Keratinocyte (primary cell): ENCODE measurements around the gene SMR3A. TPM values are rescaled to one million over a fixed set of nuclear protein-coding genes. Genes with fewer than 3 reads are reported as not detected.

Experiments
- DNase-seq: peaks from one replicate; pipeline ENCODE4 v3.0.0-alpha.2; 2011; ENCODE audit warnings: low read depth, missing footprints, low spot score
- FAIRE-seq: peaks from 2 replicates; lab custom pipeline; 2011; peaks lifted over from hg19 to GRCh38; lab: Jason Lieb, UNC
- H2AFZ ChIP-seq: 2 replicates; pipeline ENCODE4 v1.6.0; 2012; ENCODE audit warnings: low read length, control low read depth, inconsistent platforms; ENCODE audit not compliant: control insufficient read depth
- H3K27ac ChIP-seq: 2 replicates; pipeline ENCODE4 v1.5.1; 2011; ENCODE audit warnings: low read length; ENCODE audit not compliant: control insufficient read depth, insufficient read depth
- H3K27me3 ChIP-seq: 3 replicates; pipeline ENCODE4 v1.6.0; 2011; ENCODE audit warnings: low read length; ENCODE audit not compliant: control insufficient read depth, insufficient read depth; ENCODE audit errors: extremely low read depth
- H3K36me3 ChIP-seq, 2 experiments: 2 replicates in 1 of 2; 3 replicates in 1 of 2; pipeline ENCODE4 v1.5.1; 2011; ENCODE audit warnings: low read length in 2 of 2, mild to moderate bottlenecking in 1 of 2; ENCODE audit not compliant: control insufficient read depth in 2 of 2, insufficient read depth in 2 of 2; ENCODE audit errors: extremely low read depth in 1 of 2
- H3K4me1 ChIP-seq: 3 replicates; pipeline ENCODE4 v1.5.1; 2011; ENCODE audit warnings: low read length; ENCODE audit not compliant: control insufficient read depth, insufficient read depth; ENCODE audit errors: extremely low read depth
- H3K4me2 ChIP-seq: 3 replicates; pipeline ENCODE4 v1.6.0; 2011; ENCODE audit warnings: low read depth, low read length; ENCODE audit not compliant: control insufficient read depth, insufficient read depth; ENCODE audit errors: extremely low read depth
- H3K4me3 ChIP-seq, 3 experiments: fragments of 200-600 bp in 1 of 3; sonication (generic) in 1 of 3; 2 replicates in 2 of 3; 3 replicates in 1 of 3; pipeline ENCODE4 v1.5.1; 2011 to 2016; ENCODE audit warnings: low read length in 3 of 3, mild to moderate bottlenecking in 3 of 3, control low read depth in 2 of 3, inconsistent platforms in 1 of 3, low read depth in 1 of 3, mixed read lengths in 1 of 3, mixed run types in 1 of 3, moderate library complexity in 1 of 3; ENCODE audit not compliant: control insufficient read depth in 2 of 3, insufficient read depth in 2 of 3; ENCODE audit errors: extremely low read depth in 1 of 3
- H3K79me2 ChIP-seq: 2 replicates; pipeline ENCODE4 v1.6.0; 2012; ENCODE audit warnings: low read length; ENCODE audit not compliant: control insufficient read depth, insufficient read depth
- H3K9ac ChIP-seq: 3 replicates; pipeline ENCODE4 v1.6.0; 2011; ENCODE audit warnings: low read length; ENCODE audit not compliant: control insufficient read depth, insufficient read depth; ENCODE audit errors: extremely low read depth
- H3K9me1 ChIP-seq: 3 replicates; pipeline ENCODE4 v1.6.0; 2011; ENCODE audit warnings: low read length; ENCODE audit not compliant: control insufficient read depth, insufficient read depth; ENCODE audit errors: extremely low read depth
- H3K9me3 ChIP-seq: 2 replicates; pipeline ENCODE4 v1.5.1; 2012; ENCODE audit warnings: low read depth, low read length; ENCODE audit not compliant: control insufficient read depth
- H4K20me1 ChIP-seq: 3 replicates; pipeline ENCODE4 v1.6.0; 2011; ENCODE audit warnings: low read length; ENCODE audit not compliant: control insufficient read depth, insufficient read depth; ENCODE audit errors: extremely low read depth
- CTCF ChIP-seq, 3 experiments: IDR thresholded peaks in 1 of 3; conservative IDR thresholded peaks in 1 of 3; optimal IDR thresholded peaks in 1 of 3; 2 replicates in 2 of 3; 3 replicates in 1 of 3; pipeline versions ENCODE3 to v1.5.1; 2011; ENCODE audit warnings: low read length in 3 of 3, mild to moderate bottlenecking in 3 of 3, moderate library complexity in 2 of 3, control low read depth in 1 of 3, inconsistent platforms in 1 of 3; ENCODE audit not compliant: insufficient read depth in 2 of 3; ENCODE audit errors: extremely low read depth in 1 of 3
- EZH2 ChIP-seq: IDR thresholded peaks from one replicate; pipeline ENCODE4 v1.6.1; 2012; ENCODE audit warnings: inconsistent platforms, mild to moderate bottlenecking, low read length, moderate library complexity
- dilution Hi-C: fragments of 300-500 bp; cut with MboI; formaldehyde crosslinking; loops from one replicate; pipeline ENCODE4 v1.7.0; 2020; ENCODE audit warnings: low sequenced_read_pairs; ENCODE audit not compliant: extremely low pct_ligation_motif_present
- polyA plus RNA-seq, 5 experiments: library from polyadenylated mRNA; depleted of rRNA in 3 of 5; stranded (reverse) in 3 of 5; stranded (forward) in 1 of 5; unstranded in 1 of 5; fragments of >200 nt; gene quantifications; 1 replicate in 1 of 5; 2 replicates in 3 of 5; 3 replicates in 1 of 5; pipeline versions ENCODE4 v1.2.1 to v1.2.3, GENCODE V29; 2011 to 2012; ENCODE audit warnings: missing spikeins in 2 of 5, low read depth in 1 of 5, low replicate concordance in 1 of 5

The SMR3A gene
- polyA plus RNA-seq, 1 donor (not counting 4 experiments of a cell fraction or from before 2014, with no cell fraction given) = not detected

- no peaks in the 10 kb centered on the region for H3K79me2 ChIP-seq
- H3K36me3 ChIP-seq = no peaks in the 10 kb centered on the region
- H3K9me3 ChIP-seq = no peaks in the 10 kb centered on the region
- H4K20me1 ChIP-seq = no peaks in the 10 kb centered on the region
- dilution Hi-C loops = no loop called here
- no peak overlapping the region for H2AFZ ChIP-seq
- no peak overlapping the region for H3K4me3 ChIP-seq
- H3K4me1 ChIP-seq = no peaks in the 10 kb centered on the region
- H3K4me2 ChIP-seq = no peak overlapping the region
- TF ChIP-seq CTCF (optimal IDR thresholded peaks at IDR 0.05 in 1 of 3, IDR thresholded peaks at IDR 0.05 in 1 of 3, conservative IDR thresholded peaks at IDR 0.05 in 1 of 3; ENCODE audit: extremely low read depth in 1 of 3, insufficient read depth in 2 of 3, low read length in 3 of 3) = no peak
- TF ChIP-seq EZH2 = no peak
- no peak overlapping the region for H3K27ac ChIP-seq
- H3K9me1 ChIP-seq = no peaks in the 10 kb centered on the region
- H3K9ac ChIP-seq = no peak overlapping the region
- FAIRE-seq (no peak), DNase-seq (no peak)
- H3K27me3 ChIP-seq = no peaks in the 10 kb centered on the region
Observed at GRCh38 chr4:70337886-70338420, 22.6 kb upstream of the SMR3A start.

DNA sequence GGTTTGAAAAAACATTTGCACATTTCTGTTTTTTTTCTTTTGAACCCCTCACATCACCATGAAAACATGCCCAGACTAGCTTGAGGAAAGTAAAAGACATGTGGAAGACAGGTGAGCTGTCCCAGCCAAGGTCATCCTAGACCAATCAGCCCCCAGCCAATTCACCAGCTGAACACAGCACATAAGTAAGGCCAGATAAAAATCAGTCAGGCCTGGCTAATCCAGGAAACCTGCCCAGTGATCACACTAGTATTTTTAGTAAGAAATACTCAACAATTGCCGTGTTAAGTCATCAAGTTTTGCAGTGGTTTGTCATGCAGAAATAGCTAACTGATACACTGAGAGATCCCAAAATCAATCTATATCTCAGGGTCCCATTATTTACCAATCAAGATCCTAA lies 4.4 kb upstream of the SMR3A start:
- dilution Hi-C loops = no loop called here
- no peak for DNase-seq
- no peak overlapping the region for H3K4me3 ChIP-seq
- no peak overlapping the region for H3K27ac ChIP-seq
- no peak overlapping the region for H3K4me2 ChIP-seq
- H3K27me3 ChIP-seq = no peaks in the 10 kb centered on the region
- no peak overlapping the region for H3K9ac ChIP-seq
- no peaks in the 10 kb centered on the region for H3K79me2 ChIP-seq
- H3K9me1 ChIP-seq = no peaks in the 10 kb centered on the region
- no peak for FAIRE-seq
- no peaks in the 10 kb centered on the region for H4K20me1 ChIP-seq
- no peaks in the 10 kb centered on the region for H3K4me1 ChIP-seq
- H3K36me3 ChIP-seq = no peaks in the 10 kb centered on the region
- TF ChIP-seq EZH2 (no peak), CTCF (optimal IDR thresholded peaks at IDR 0.05 in 1 of 3, IDR thresholded peaks at IDR 0.05 in 1 of 3, conservative IDR thresholded peaks at IDR 0.05 in 1 of 3; ENCODE audit: extremely low read depth in 1 of 3, insufficient read depth in 2 of 3, low read length in 3 of 3) (no peak)
- no peaks in the 10 kb centered on the region for H3K9me3 ChIP-seq
- H2AFZ ChIP-seq = no peak overlapping the region
